ENCODE results near the gene PTPRJ.

DNA sequence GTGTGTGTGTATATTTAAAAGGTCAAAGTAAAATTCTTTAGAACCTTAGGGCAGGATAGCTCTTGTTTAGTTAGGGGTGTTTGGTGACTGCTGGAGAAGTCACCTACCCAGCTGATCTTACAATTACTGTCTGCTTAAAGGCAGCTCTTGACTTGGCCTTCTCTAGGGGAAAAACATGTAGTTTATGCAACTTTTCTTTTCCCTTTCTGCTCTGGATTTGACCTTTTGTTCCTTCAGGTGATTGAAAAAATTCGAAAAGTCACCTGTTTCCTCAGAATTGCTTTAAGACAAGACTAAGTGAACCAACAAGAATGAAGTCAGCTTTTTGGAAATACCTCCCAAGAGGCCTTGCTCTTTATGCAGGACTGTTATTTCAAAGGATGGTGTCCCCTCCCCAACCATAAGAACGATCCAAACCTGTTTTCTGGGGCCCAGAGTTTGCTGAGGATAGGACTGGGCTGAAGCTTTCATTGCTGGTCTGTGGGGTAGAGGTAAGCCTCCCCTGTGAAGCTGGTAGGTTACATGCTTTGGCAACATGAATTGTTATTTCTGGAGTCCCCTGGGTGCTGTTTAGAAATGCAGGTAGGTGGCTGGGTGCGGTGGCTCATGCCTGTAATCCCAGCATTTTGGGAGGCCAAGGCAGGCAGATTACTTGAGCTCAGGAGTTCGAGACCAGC is 111.2 kb downstream of the PTPRJ start:
- TF ChIP-seq, protein P1, sequence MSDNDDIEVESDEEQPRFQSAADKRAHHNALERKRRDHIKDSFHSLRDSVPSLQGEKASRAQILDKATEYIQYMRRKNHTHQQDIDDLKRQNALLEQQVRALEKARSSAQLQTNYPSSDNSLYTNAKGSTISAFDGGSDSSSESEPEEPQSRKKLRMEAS (IDR thresholded peaks at IDR 0.05; ENCODE audit: low read depth, low read length), result no peak
- TF ChIP-seq POLR2A (IDR thresholded peaks at IDR 0.05; ENCODE audit: extremely low read depth, insufficient read length), result no peak
